ENCODE measurements around the gene BDH1.

DNA sequence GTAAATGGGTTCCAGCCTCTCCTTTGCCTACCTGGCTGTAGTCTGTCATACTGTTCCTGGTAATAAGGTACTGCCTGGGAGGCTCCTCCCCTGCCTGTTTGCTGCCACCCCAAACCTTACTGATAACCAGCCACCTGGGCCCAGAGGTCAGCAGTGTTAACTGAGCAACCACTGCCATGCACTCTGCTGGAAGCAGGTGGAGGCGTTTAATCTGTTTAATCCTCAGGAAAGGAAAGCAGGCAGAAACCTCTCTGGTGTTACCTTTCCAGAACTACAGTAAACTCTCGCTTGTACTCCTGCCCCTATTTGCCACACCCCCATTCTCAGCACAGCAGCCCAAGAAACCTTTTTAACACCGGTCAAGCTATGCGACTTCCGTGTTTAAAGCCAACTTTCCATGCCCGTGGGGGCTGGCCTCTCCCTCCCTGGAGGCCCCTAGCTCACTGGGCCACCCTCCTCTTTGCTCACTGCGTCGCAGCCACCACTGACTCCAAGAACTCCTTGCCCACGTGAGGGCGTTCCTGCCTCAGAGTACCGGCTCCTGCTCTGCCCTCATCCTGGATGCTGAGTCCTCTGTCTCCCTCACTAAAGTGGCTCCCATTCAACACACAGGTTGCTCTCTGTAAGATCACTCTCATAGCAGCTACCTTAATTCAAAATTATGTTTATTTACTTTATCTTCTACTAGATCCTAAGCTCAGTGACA is 8.3 kb downstream of the BDH1 start:
- TF ChIP-seq, protein P1, sequence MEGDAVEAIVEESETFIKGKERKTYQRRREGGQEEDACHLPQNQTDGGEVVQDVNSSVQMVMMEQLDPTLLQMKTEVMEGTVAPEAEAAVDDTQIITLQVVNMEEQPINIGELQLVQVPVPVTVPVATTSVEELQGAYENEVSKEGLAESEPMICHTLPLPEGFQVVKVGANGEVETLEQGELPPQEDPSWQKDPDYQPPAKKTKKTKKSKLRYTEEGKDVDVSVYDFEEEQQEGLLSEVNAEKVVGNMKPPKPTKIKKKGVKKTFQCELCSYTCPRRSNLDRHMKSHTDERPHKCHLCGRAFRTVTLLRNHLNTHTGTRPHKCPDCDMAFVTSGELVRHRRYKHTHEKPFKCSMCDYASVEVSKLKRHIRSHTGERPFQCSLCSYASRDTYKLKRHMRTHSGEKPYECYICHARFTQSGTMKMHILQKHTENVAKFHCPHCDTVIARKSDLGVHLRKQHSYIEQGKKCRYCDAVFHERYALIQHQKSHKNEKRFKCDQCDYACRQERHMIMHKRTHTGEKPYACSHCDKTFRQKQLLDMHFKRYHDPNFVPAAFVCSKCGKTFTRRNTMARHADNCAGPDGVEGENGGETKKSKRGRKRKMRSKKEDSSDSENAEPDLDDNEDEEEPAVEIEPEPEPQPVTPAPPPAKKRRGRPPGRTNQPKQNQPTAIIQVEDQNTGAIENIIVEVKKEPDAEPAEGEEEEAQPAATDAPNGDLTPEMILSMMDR (IDR thresholded peaks at IDR 0.05), result no peak
- no peak for TF ChIP-seq POLR2A (IDR thresholded peaks at IDR 0.05)
- no peak for TF ChIP-seq POLR2AphosphoS5 (IDR thresholded peaks at IDR 0.05)

All from breast epithelium (tissue), 3 donors.